Measurements from ENCODE around the gene XAGE1A.
"Not testable (repeated sequence)": the region's sequence is repeated elsewhere in the genome, so short reads cannot be mapped to it uniquely, and the experiment has no call there.

- TF ChIP-seq CTCF (IDR thresholded peaks at IDR 0.05; ENCODE audit: extremely low read depth in 1 of 2, insufficient read depth in 1 of 2, low read depth in 1 of 2, low read length in 2 of 2); POLR2AphosphoS5 (IDR thresholded peaks at IDR 0.05; ENCODE audit: insufficient read depth, low read depth, low read length); EZH2 (IDR thresholded peaks at IDR 0.05; ENCODE audit: borderline replicate concordance, low read depth, low read length, severe bottlenecking): not testable (repeated sequence)
These were observed 20.7 kb downstream of the XAGE1A start for GRCh38 chrX:52516110-52516986.
